GM19035 (cell line): ENCODE measurements around the gene AKAP13.

ENCODE experiments used
- ATAC-seq: cut with Tn5 transposase; IDR thresholded peaks from one replicate; pipeline ENCODE4 v1.9.1; 2021; ENCODE audit not compliant: unreplicated experiment

The AKAP13 gene

DNA sequence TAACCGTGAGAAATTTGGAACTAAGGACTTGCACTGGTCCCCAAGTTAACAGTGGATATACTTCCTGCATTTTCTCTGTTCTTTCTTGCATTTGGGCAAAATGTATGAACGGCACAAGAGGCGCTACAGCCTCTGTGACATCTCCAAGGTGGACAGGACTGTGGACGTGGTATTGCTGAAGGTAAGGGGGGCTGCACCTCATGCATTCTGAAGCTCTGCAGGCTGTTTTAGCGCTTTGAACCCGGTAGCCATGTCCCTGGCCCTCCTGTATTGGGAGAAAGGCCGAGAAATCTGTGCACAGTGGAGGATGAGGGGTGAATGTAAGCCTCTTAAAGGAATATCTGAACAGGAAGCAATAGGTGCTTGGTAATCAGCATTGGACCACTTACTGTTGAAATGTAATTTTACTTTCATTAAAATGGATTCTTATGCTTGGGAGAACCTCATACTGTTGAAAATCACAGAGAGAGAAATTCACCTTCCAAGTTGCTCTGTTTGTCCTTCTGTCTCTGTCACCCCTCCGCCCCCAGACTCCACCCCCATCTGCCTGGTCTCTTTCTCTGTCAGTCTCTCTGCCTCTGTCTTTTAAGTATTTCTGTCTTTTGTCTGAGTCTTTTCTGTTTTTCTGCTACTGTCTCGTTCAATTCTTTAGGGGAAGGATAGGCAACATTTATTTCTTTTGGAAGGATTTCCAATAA lies 239.7 kb downstream of the AKAP13 start:
- ATAC-seq, result no peak

DNA sequence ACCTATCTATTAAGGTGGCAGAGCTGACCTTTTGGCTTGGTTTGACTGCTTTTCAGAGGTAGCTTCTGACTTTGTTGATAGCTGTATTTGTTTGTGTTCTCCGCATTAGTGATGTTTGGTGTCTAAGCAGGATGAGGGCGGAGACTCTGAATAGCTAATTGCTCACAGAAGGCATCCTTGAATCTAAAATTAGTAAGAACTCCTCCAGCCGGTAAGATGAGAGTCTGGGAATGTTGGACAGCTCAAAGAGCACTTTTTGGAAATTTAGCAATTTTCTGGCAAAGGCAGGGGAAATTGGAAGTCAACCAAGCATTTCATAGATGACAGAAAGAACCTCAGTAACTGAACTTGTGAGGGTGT lies 240.3 kb downstream of the AKAP13 start:
- no peak for ATAC-seq

DNA sequence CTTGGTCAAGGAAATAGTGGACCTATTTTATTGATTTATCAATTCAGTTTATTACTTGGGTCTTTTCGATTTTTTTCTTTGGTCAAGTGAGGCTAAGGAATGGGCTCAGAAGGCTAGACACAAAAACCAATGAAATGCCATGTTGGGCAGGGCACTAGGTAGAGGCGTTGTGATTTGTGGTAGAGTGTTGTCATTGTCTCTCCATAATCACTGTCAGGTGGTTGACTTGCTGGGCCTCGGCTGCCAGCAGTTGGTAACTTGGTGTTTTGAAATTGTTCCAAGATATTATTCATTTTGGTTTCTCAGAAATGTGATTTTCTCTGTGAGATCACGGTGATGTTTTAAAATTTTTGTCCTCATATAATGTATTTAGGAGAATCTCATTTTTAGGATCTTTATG lies 240.7 kb downstream of the AKAP13 start:
- no peak for ATAC-seq

- no peak for ATAC-seq
These were observed 241.9 kb downstream of the AKAP13 start for GRCh38 chr15:85622221-85622831.

- no peak for ATAC-seq
These were observed 243.1 kb downstream of the AKAP13 start for GRCh38 chr15:85623315-85624049.

GRCh38 chr15:85624291-85624801 lies 243.9 kb downstream of the AKAP13 start:
- no peak for ATAC-seq

- ATAC-seq, result peak; percentile 26
These were observed 244.9 kb downstream of the AKAP13 start for GRCh38 chr15:85625166-85625830.

DNA sequence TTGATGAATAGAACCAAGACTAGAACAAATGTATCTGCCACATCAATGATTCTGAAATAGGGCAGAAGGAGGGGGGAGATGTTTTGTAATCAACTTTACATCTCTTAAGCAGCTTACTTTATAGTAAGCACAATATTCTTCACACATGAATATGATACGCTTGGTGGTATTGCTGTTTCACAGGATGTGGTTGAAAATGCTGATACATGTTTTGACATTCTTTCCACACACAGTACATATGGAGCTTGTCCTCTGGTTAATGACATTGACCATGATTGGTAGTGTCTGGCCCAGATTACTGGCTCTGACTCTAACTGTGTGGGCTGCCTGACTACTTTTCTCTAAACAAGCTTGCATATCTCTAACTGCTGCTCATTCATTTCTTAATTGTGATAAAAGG lies 245.5 kb downstream of the AKAP13 start:
- peak; percentile 83 for ATAC-seq

GRCh38 chr15:85627213-85627935 lies 247.0 kb downstream of the AKAP13 start:
- no peak for ATAC-seq

- no peak for ATAC-seq
These were observed 249.9 kb downstream of the AKAP13 start for GRCh38 chr15:85630311-85630710.

DNA sequence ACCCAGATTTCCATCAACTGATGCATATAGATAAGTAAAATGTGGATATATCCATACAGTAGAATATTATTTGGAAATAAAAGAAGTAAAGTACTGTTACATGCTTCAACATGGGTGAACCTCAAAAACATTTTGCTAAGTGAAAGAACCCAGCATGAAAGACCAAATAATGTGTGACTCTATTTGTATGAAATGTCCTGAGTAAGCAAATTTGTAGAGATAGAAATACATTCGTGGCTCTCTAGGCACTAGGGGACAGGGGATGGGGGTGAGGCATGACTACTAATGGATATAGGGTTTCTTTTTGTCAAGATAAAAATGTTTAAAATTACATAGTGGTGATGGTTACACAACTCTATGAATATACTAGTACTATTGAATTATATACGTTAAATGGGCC lies 250.6 kb downstream of the AKAP13 start:
- no peak for ATAC-seq

GRCh38 chr15:85632014-85632413 lies 251.6 kb downstream of the AKAP13 start:
- no peak for ATAC-seq

DNA sequence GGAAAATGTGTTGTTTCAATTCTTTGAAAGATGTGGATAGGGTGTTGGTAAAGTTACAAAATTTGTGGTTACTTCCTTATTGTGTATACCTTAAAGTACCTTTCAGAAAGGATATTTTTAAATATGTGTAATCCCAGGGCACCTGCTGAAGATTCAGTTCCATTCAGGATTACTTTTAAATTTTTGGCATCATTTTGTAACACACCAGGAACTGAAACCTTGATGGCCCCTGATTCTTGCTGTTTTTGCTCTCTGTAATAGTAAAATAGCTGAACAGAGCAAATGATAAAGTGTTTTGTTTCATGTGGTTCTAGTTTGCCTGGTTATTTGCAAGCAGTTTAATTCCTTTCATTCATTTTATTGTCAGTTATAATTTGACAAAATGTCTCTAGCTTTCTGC lies 253.5 kb downstream of the AKAP13 start:
- no peak for ATAC-seq

GRCh38 chr15:85636351-85636750 lies 255.9 kb downstream of the AKAP13 start:
- no peak for ATAC-seq

GRCh38 chr15:85639752-85640381 lies 259.5 kb downstream of the AKAP13 start:
- ATAC-seq, result no peak

DNA sequence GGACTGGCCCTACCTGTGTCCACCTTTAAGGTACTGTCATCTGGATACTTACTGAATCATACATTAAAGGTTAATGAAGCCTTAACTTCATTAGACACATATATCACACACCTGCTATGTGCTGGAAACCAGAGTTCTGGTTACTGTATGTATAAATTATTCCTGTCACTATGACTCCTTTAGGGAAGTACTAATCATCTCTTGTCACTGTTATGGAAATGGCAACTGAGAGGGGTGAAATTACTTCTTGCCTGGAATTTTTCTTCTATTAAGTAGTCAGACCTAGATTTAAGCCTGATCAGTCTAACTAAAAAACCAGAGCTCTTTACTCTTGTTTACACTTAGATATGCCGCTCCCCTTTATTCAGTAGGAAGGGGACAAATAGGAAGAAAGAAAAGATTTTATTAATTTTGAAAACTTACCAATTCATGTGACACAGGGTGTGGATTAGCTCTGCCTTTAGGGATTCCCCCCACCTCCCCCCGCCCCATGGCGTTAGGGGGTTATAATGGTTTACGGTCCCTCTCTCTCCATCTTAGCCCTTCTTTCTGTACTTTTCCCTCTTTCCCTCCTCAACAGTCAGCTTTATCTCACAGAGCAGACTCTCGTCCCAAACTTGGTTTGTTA lies 261.8 kb downstream of the AKAP13 start:
- no peak for ATAC-seq

GRCh38 chr15:85642693-85643066 lies 262.3 kb downstream of the AKAP13 start:
- ATAC-seq, result no peak

- ATAC-seq, result peak; percentile 99
These were observed 266.2 kb downstream of the AKAP13 start for GRCh38 chr15:85646538-85647091.

DNA sequence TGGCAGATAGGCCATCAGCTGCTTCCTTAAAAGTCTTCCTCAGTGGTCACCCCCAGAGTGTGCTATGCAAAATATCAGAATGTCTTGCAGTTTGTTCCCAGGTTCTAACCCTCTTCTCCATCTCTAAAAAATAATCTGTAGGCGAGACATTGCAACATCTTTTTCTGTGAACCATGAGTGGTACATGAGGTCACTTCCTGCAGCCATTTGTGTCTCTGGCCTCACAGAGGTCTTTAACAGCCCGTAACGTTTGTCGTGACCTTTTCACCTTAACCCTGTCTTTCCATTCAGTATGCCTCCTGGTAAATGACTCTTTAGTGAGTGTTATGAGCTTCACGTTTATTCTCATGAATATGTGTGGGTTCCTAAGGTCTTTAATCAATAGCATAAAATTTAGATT lies 269.0 kb downstream of the AKAP13 start:
- ATAC-seq, result no peak

GRCh38 chr15:85651548-85651947 lies 271.1 kb downstream of the AKAP13 start:
- ATAC-seq, result no peak
